GM23338 (cell line): ENCODE measurements around the gene TCEAL3.

Source experiments
- CREB1 ChIP-seq: fragments of 250-450 bp; sonication (Bioruptor Pico); IDR thresholded peaks from 2 replicates; pipeline ENCODE4 v1.5.0; 2020; ENCODE audit warnings: low read depth, mild to moderate bottlenecking, moderate library complexity
- CTCF ChIP-seq, 2 experiments: fragments of 200-600 bp in 1 of 2; sonication (generic) in 1 of 2; conservative IDR thresholded peaks; 2 replicates each; pipeline versions ENCODE4 v1.5.1 to v1.6.1; 2016 to 2017; ENCODE audit warnings: antibody characterized with exemption in 2 of 2, low read depth in 2 of 2, mild to moderate bottlenecking in 2 of 2, moderate library complexity in 1 of 2
- EZH2 ChIP-seq: fragments of 200-600 bp; sonication (generic); IDR thresholded peaks from one replicate; pipeline ENCODE4 v1.8.0; 2017; ENCODE audit warnings: antibody characterized with exemption, mild to moderate bottlenecking, low read depth; ENCODE audit not compliant: unreplicated experiment
- EZH2phosphoT487 ChIP-seq: fragments of 200-600 bp; sonication (generic); IDR thresholded peaks from one replicate; pipeline ENCODE4 v1.8.1; 2018; ENCODE audit warnings: antibody characterized with exemption; ENCODE audit not compliant: unreplicated experiment
- JUNB ChIP-seq: IDR thresholded peaks from one replicate; pipeline ENCODE4 v1.6.1; 2016; ENCODE audit warnings: antibody characterized with exemption; ENCODE audit not compliant: unreplicated experiment
- NANOG ChIP-seq: IDR thresholded peaks from 2 replicates; pipeline ENCODE4 v1.6.1; 2016; ENCODE audit warnings: antibody characterized with exemption, borderline replicate concordance
- POLR2AphosphoS5 ChIP-seq: IDR thresholded peaks from 2 replicates; pipeline ENCODE4 v1.6.1; 2016; ENCODE audit warnings: antibody characterized with exemption, low read depth
- STAT1 ChIP-seq: IDR thresholded peaks from one replicate; pipeline ENCODE4 v1.6.1; 2016; ENCODE audit warnings: antibody characterized with exemption; ENCODE audit not compliant: unreplicated experiment
- ZNF114 ChIP-seq: fragments of 250-450 bp; sonication (Bioruptor Pico); IDR thresholded peaks from 2 replicates; pipeline ENCODE4 v1.5.0; 2020; ENCODE audit warnings: mild to moderate bottlenecking, moderate library complexity
- ZNF331 ChIP-seq: fragments of 250-450 bp; sonication (Bioruptor Pico); IDR thresholded peaks from 2 replicates; pipeline ENCODE4 v1.5.0; 2020; ENCODE audit warnings: low read depth, mild to moderate bottlenecking, moderate library complexity
- TF ChIP-seq, protein P1 (sequence below): IDR thresholded peaks from one replicate; pipeline ENCODE4 v1.6.1; 2018; ENCODE audit warnings: antibody characterized with exemption; ENCODE audit not compliant: unreplicated experiment

DNA sequence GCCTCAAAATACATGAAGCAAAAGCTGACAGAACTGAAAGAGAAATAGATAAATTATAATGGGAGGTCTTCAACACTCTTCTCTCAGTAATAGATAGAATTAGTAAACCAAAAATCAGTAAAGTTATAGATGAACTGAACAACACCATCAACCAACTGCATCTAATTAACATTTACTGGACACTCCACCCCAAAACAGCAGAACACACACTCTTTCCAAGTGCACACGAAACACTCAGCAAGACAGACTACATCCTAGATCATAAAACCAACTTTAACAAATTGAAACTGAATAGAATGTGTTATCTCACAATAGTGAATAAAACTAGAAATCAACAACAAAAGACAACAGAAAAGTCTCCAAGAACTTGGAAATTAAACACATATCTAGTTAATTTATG lies 47.5 kb upstream of the TCEAL3 start:
- TF ChIP-seq EZH2: no peak
- TF ChIP-seq, protein P1, sequence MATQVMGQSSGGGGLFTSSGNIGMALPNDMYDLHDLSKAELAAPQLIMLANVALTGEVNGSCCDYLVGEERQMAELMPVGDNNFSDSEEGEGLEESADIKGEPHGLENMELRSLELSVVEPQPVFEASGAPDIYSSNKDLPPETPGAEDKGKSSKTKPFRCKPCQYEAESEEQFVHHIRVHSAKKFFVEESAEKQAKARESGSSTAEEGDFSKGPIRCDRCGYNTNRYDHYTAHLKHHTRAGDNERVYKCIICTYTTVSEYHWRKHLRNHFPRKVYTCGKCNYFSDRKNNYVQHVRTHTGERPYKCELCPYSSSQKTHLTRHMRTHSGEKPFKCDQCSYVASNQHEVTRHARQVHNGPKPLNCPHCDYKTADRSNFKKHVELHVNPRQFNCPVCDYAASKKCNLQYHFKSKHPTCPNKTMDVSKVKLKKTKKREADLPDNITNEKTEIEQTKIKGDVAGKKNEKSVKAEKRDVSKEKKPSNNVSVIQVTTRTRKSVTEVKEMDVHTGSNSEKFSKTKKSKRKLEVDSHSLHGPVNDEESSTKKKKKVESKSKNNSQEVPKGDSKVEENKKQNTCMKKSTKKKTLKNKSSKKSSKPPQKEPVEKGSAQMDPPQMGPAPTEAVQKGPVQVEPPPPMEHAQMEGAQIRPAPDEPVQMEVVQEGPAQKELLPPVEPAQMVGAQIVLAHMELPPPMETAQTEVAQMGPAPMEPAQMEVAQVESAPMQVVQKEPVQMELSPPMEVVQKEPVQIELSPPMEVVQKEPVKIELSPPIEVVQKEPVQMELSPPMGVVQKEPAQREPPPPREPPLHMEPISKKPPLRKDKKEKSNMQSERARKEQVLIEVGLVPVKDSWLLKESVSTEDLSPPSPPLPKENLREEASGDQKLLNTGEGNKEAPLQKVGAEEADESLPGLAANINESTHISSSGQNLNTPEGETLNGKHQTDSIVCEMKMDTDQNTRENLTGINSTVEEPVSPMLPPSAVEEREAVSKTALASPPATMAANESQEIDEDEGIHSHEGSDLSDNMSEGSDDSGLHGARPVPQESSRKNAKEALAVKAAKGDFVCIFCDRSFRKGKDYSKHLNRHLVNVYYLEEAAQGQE: no peak
- TF ChIP-seq STAT1: no peak
- TF ChIP-seq CTCF (conservative IDR thresholded peaks at IDR 0.05; ENCODE audit: low read depth in 2 of 2): no peak
- no peak for TF ChIP-seq NANOG
- TF ChIP-seq CREB1 (CRISPR knock-in tag): no peak
- no peak for TF ChIP-seq EZH2phosphoT487
- no peak for TF ChIP-seq POLR2AphosphoS5
- TF ChIP-seq JUNB: no peak
- TF ChIP-seq ZNF114 (CRISPR knock-in tag): no peak
- no peak for TF ChIP-seq ZNF331 (CRISPR knock-in tag)
